Measurements from ENCODE around the gene DUOXA1.

Gene DUOXA1

GRCh38 chr15:45094358-45094730 lies 35.3 kb downstream of the DUOXA1 start:
- H3K4me3 ChIP-seq (ENCODE audit: control insufficient read depth, low read depth, low read length), result no peak overlapping the region
- DNase-seq (ENCODE audit: low read depth), result no peak
- TF ChIP-seq CTCF (IDR thresholded peaks at IDR 0.05; ENCODE audit: control insufficient read depth, insufficient read depth, low read depth, low read length, missing control alignments), result no peak

- H3K4me3 ChIP-seq (ENCODE audit: control insufficient read depth, low read depth, low read length), result no peak overlapping the region
- TF ChIP-seq CTCF (IDR thresholded peaks at IDR 0.05; ENCODE audit: control insufficient read depth, insufficient read depth, low read depth, low read length, missing control alignments), result no peak
- DNase-seq (ENCODE audit: low read depth), result no peak
Observed at GRCh38 chr15:45093622-45094357, 35.9 kb downstream of the DUOXA1 start.

- DNase-seq (ENCODE audit: low read depth), result no peak
- no peak overlapping the region for H3K4me3 ChIP-seq (ENCODE audit: control insufficient read depth, low read depth, low read length)
- TF ChIP-seq CTCF (IDR thresholded peaks at IDR 0.05; ENCODE audit: control insufficient read depth, insufficient read depth, low read depth, low read length, missing control alignments), result no peak
Observed at GRCh38 chr15:45093013-45093412, 36.7 kb downstream of the DUOXA1 start.

GRCh38 chr15:45091576-45091975 lies 38.1 kb downstream of the DUOXA1 start:
- no peak overlapping the region for H3K4me3 ChIP-seq (ENCODE audit: control insufficient read depth, low read depth, low read length)
- no peak for TF ChIP-seq CTCF (IDR thresholded peaks at IDR 0.05; ENCODE audit: control insufficient read depth, insufficient read depth, low read depth, low read length, missing control alignments)
- no peak for DNase-seq (ENCODE audit: low read depth)

- H3K4me3 ChIP-seq (ENCODE audit: control insufficient read depth, low read depth, low read length), result no peak overlapping the region
- TF ChIP-seq CTCF (IDR thresholded peaks at IDR 0.05; ENCODE audit: control insufficient read depth, insufficient read depth, low read depth, low read length, missing control alignments), result no peak
- peak; percentile 17 for DNase-seq (ENCODE audit: low read depth)
Observed at GRCh38 chr15:45091161-45091560, 38.5 kb downstream of the DUOXA1 start.

GRCh38 chr15:45089712-45090373 lies 39.8 kb downstream of the DUOXA1 start:
- no peak overlapping the region for H3K4me3 ChIP-seq (ENCODE audit: control insufficient read depth, low read depth, low read length)
- DNase-seq (ENCODE audit: low read depth), result no peak
- TF ChIP-seq CTCF (IDR thresholded peaks at IDR 0.05; ENCODE audit: control insufficient read depth, insufficient read depth, low read depth, low read length, missing control alignments), result no peak
